BLaER1 (cell line): ENCODE results near the gene FASN.

ENCODE experiments used
- H3K27ac ChIP-seq: shearing (Covaris generic); formaldehyde crosslinking; 2 replicates; pipeline ENCODE4 v1.8.1; 2022
- H3K27me3 ChIP-seq: shearing (Covaris generic); formaldehyde crosslinking; 2 replicates; pipeline ENCODE4 v1.8.1; 2022
- H3K36me3 ChIP-seq: shearing (Covaris generic); formaldehyde crosslinking; 2 replicates; pipeline ENCODE4 v1.8.1; 2022
- H3K4me1 ChIP-seq: shearing (Covaris generic); formaldehyde crosslinking; 2 replicates; pipeline ENCODE4 v1.8.1; 2022
- H3K4me2 ChIP-seq: shearing (Covaris generic); formaldehyde crosslinking; 2 replicates; pipeline ENCODE4 v1.8.1; 2022
- H3K4me3 ChIP-seq: shearing (Covaris generic); formaldehyde crosslinking; 2 replicates; pipeline ENCODE4 v1.8.1; 2022
- H3K9ac ChIP-seq: shearing (Covaris generic); formaldehyde crosslinking; 2 replicates; pipeline ENCODE4 v1.8.1; 2022
- H3K9me3 ChIP-seq: shearing (Covaris generic); formaldehyde crosslinking; 2 replicates; pipeline ENCODE4 v1.8.1; 2022
- H4K20me1 ChIP-seq: shearing (Covaris generic); formaldehyde crosslinking; 2 replicates; pipeline ENCODE4 v1.8.1; 2022
- Cebpa-rat ChIP-seq: shearing (Covaris generic); IDR thresholded peaks from 2 replicates; pipeline ENCODE4 v1.8.1; 2022

The FASN gene

GRCh38 chr17:82064433-82065192, 33.4 kb downstream of the FASN start:
- Histone ChIP-seq H3K9ac (peak overlapping the region; percentile 95), H3K9me3 (no peaks in the 10 kb centered on the region), H3K27ac (peak overlapping the region; percentile 92), H3K4me2 (peak overlapping the region; percentile 99), H3K4me1 (peaks cover 45% of the 10 kb centered on the region), H3K27me3 (no peaks in the 10 kb centered on the region), H3K4me3 (peak overlapping the region; percentile 96), H4K20me1 (peaks cover 45% of the 10 kb centered on the region), H3K36me3 (peaks cover 48% of the 10 kb centered on the region)
- no peak for TF ChIP-seq Cebpa-rat

- H3K36me3 ChIP-seq = peaks cover 57% of the 10 kb centered on the region
- TF ChIP-seq Cebpa-rat = no peak
- H3K9me3 ChIP-seq = no peaks in the 10 kb centered on the region
- H3K9ac ChIP-seq = peak overlapping the region; percentile 95
- peak overlapping the region; percentile 99 for H3K4me2 ChIP-seq
- H3K4me1 ChIP-seq = peaks cover 54% of the 10 kb centered on the region
- peaks cover 54% of the 10 kb centered on the region for H4K20me1 ChIP-seq
- H3K27ac ChIP-seq = no peak overlapping the region
- no peaks in the 10 kb centered on the region for H3K27me3 ChIP-seq
- no peak overlapping the region for H3K4me3 ChIP-seq
Observed at GRCh38 chr17:82063424-82064415, 34.3 kb downstream of the FASN start.

- no peak overlapping the region for H3K9ac ChIP-seq
- H3K4me1 ChIP-seq = peaks cover 59% of the 10 kb centered on the region
- no peak overlapping the region for H3K4me3 ChIP-seq
- no peak overlapping the region for H3K27ac ChIP-seq
- H3K27me3 ChIP-seq = no peaks in the 10 kb centered on the region
- peaks cover 61% of the 10 kb centered on the region for H4K20me1 ChIP-seq
- no peak overlapping the region for H3K4me2 ChIP-seq
- H3K36me3 ChIP-seq = peaks cover 65% of the 10 kb centered on the region
- TF ChIP-seq Cebpa-rat = no peak
- H3K9me3 ChIP-seq = no peaks in the 10 kb centered on the region
Observed at GRCh38 chr17:82062984-82063368, 35.1 kb downstream of the FASN start.

- Histone ChIP-seq H3K27ac (no peak overlapping the region), H4K20me1 (peaks cover 68% of the 10 kb centered on the region), H3K4me1 (peaks cover 63% of the 10 kb centered on the region), H3K9ac (no peak overlapping the region), H3K4me3 (no peak overlapping the region), H3K4me2 (no peak overlapping the region), H3K9me3 (no peaks in the 10 kb centered on the region), H3K36me3 (peaks cover 71% of the 10 kb centered on the region), H3K27me3 (no peaks in the 10 kb centered on the region)
- no peak for TF ChIP-seq Cebpa-rat
Observed at GRCh38 chr17:82062076-82062983, 35.7 kb downstream of the FASN start.

- H3K9me3 ChIP-seq = no peaks in the 10 kb centered on the region
- H3K4me2 ChIP-seq = no peak overlapping the region
- peaks cover 59% of the 10 kb centered on the region for H3K4me1 ChIP-seq
- no peak overlapping the region for H3K27ac ChIP-seq
- peaks cover 82% of the 10 kb centered on the region for H3K36me3 ChIP-seq
- no peak overlapping the region for H3K4me3 ChIP-seq
- TF ChIP-seq Cebpa-rat = no peak
- H3K27me3 ChIP-seq = no peaks in the 10 kb centered on the region
- no peak overlapping the region for H3K9ac ChIP-seq
- H4K20me1 ChIP-seq = peaks cover 78% of the 10 kb centered on the region
Observed at GRCh38 chr17:82061047-82061925, 36.8 kb downstream of the FASN start.

- no peak for TF ChIP-seq Cebpa-rat
- H3K9ac ChIP-seq = no peak overlapping the region
- H3K4me3 ChIP-seq = no peak overlapping the region
- H3K4me2 ChIP-seq = peak overlapping the region; percentile 72; the same call in 1 of the 2 replicates
- H3K4me1 ChIP-seq = peaks cover 56% of the 10 kb centered on the region
- peaks cover 88% of the 10 kb centered on the region for H3K36me3 ChIP-seq
- peak overlapping the region; percentile 63; the same call in 1 of the 2 replicates for H3K27ac ChIP-seq
- peaks cover 84% of the 10 kb centered on the region for H4K20me1 ChIP-seq
- no peaks in the 10 kb centered on the region for H3K9me3 ChIP-seq
- no peaks in the 10 kb centered on the region for H3K27me3 ChIP-seq
Observed at GRCh38 chr17:82060614-82061013, 37.4 kb downstream of the FASN start.

- Histone ChIP-seq H4K20me1 (peaks cover 87% of the 10 kb centered on the region), H3K4me3 (no peak overlapping the region), H3K9me3 (no peaks in the 10 kb centered on the region), H3K27me3 (no peaks in the 10 kb centered on the region), H3K36me3 (peaks cover 93% of the 10 kb centered on the region), H3K9ac (peak overlapping the region; percentile 54), H3K4me2 (peak overlapping the region; percentile 72), H3K27ac (peak overlapping the region; percentile 63), H3K4me1 (peaks cover 57% of the 10 kb centered on the region)
- no peak for TF ChIP-seq Cebpa-rat
Observed at GRCh38 chr17:82060001-82060380, 38.0 kb downstream of the FASN start.

GRCh38 chr17:82059272-82060000, 38.6 kb downstream of the FASN start:
- H3K4me1 ChIP-seq = peaks cover 57% of the 10 kb centered on the region
- no peak for TF ChIP-seq Cebpa-rat
- peak overlapping the region; percentile 54 for H3K9ac ChIP-seq
- H3K27me3 ChIP-seq = no peaks in the 10 kb centered on the region
- peaks cover 87% of the 10 kb centered on the region for H4K20me1 ChIP-seq
- H3K27ac ChIP-seq = peak overlapping the region; percentile 63
- peak overlapping the region; percentile 72 for H3K4me2 ChIP-seq
- H3K4me3 ChIP-seq = peak overlapping the region; percentile 11; the same call in 1 of the 2 replicates
- peaks cover 97% of the 10 kb centered on the region for H3K36me3 ChIP-seq
- no peaks in the 10 kb centered on the region for H3K9me3 ChIP-seq
